ENCODE measurements around the gene RMDN2.

RMDN2 gene

GRCh38 chr2:37881397-37881796 lies 43.7 kb upstream of the RMDN2 start:
- Histone ChIP-seq H3K4me2 (ENCODE audit: insufficient read depth, low read length) (no peak overlapping the region), H3K79me2 (ENCODE audit: insufficient read depth, low read length) (no peaks in the 10 kb centered on the region), H3K4me1 (ENCODE audit: insufficient read depth, low read length) (no peaks in the 10 kb centered on the region), H3K36me3 (ENCODE audit: insufficient read depth, low read length) (no peaks in the 10 kb centered on the region), H3K9me3 (ENCODE audit: insufficient read depth, low read length, severe bottlenecking) (no peaks in the 10 kb centered on the region), H3K27ac (ENCODE audit: low read length) (no peak overlapping the region), H3K4me3 (ENCODE audit: low read depth in 1 of 2, low read length in 2 of 2) (no peak overlapping the region), H4K20me1 (ENCODE audit: insufficient read depth, low read length) (no peaks in the 10 kb centered on the region), H3K9ac (ENCODE audit: low read depth, low read length) (no peak overlapping the region), H2AFZ (ENCODE audit: low read depth, low read length) (no peak overlapping the region), H3K27me3 (ENCODE audit: insufficient read depth, low read length, poor library complexity) (peaks cover 3% of the 10 kb centered on the region)
- DNase-seq = no peak
- TF ChIP-seq EZH2 (IDR thresholded peaks at IDR 0.05; ENCODE audit: borderline replicate concordance, low read depth, low read length, severe bottlenecking) (no peak), CTCF (IDR thresholded peaks at IDR 0.05; ENCODE audit: borderline replicate concordance, extremely low read depth, low read length, poor library complexity, severe bottlenecking) (no peak)
- no peak for ATAC-seq (ENCODE audit: insufficient read depth, low read depth)

GRCh38 chr2:37882036-37882435 lies 43.1 kb upstream of the RMDN2 start:
- Histone ChIP-seq H3K9ac (ENCODE audit: low read depth, low read length) (no peak overlapping the region), H3K4me3 (ENCODE audit: low read depth in 1 of 2, low read length in 2 of 2) (no peak overlapping the region), H3K4me1 (ENCODE audit: insufficient read depth, low read length) (no peaks in the 10 kb centered on the region), H4K20me1 (ENCODE audit: insufficient read depth, low read length) (no peaks in the 10 kb centered on the region), H3K27ac (ENCODE audit: low read length) (no peak overlapping the region), H2AFZ (ENCODE audit: low read depth, low read length) (no peak overlapping the region), H3K79me2 (ENCODE audit: insufficient read depth, low read length) (no peaks in the 10 kb centered on the region), H3K36me3 (ENCODE audit: insufficient read depth, low read length) (no peaks in the 10 kb centered on the region), H3K9me3 (ENCODE audit: insufficient read depth, low read length, severe bottlenecking) (no peaks in the 10 kb centered on the region), H3K27me3 (ENCODE audit: insufficient read depth, low read length, poor library complexity) (peaks cover 3% of the 10 kb centered on the region), H3K4me2 (ENCODE audit: insufficient read depth, low read length) (no peak overlapping the region)
- ATAC-seq (ENCODE audit: insufficient read depth, low read depth) (no peak), DNase-seq (no peak)
- no peak for TF ChIP-seq CTCF (IDR thresholded peaks at IDR 0.05; ENCODE audit: borderline replicate concordance, extremely low read depth, low read length, poor library complexity, severe bottlenecking)
- no peak for TF ChIP-seq EZH2 (IDR thresholded peaks at IDR 0.05; ENCODE audit: borderline replicate concordance, low read depth, low read length, severe bottlenecking)

- Histone ChIP-seq H3K9me3 (ENCODE audit: insufficient read depth, low read length, severe bottlenecking) (no peaks in the 10 kb centered on the region), H3K27ac (ENCODE audit: low read length) (no peak overlapping the region), H4K20me1 (ENCODE audit: insufficient read depth, low read length) (no peaks in the 10 kb centered on the region), H3K9ac (ENCODE audit: low read depth, low read length) (no peak overlapping the region), H3K4me1 (ENCODE audit: insufficient read depth, low read length) (no peaks in the 10 kb centered on the region), H3K36me3 (ENCODE audit: insufficient read depth, low read length) (no peaks in the 10 kb centered on the region), H2AFZ (ENCODE audit: low read depth, low read length) (no peak overlapping the region), H3K27me3 (ENCODE audit: insufficient read depth, low read length, poor library complexity) (peaks cover 3% of the 10 kb centered on the region), H3K4me2 (ENCODE audit: insufficient read depth, low read length) (no peak overlapping the region), H3K4me3 (ENCODE audit: low read depth in 1 of 2, low read length in 2 of 2) (no peak overlapping the region), H3K79me2 (ENCODE audit: insufficient read depth, low read length) (no peaks in the 10 kb centered on the region)
- TF ChIP-seq CTCF (IDR thresholded peaks at IDR 0.05; ENCODE audit: borderline replicate concordance, extremely low read depth, low read length, poor library complexity, severe bottlenecking) = no peak
- TF ChIP-seq EZH2 (IDR thresholded peaks at IDR 0.05; ENCODE audit: borderline replicate concordance, low read depth, low read length, severe bottlenecking) = no peak
- no peak for DNase-seq
- no peak for ATAC-seq (ENCODE audit: insufficient read depth, low read depth)
Observed at GRCh38 chr2:37883518-37883917, 41.6 kb upstream of the RMDN2 start.
